Measurements from ENCODE around the gene ITGAD. TPM values are rescaled to one million over a fixed set of nuclear protein-coding genes. Genes with fewer than 3 reads are reported as not detected.
A peak's percentile ranks its signal among the peaks of the same experiment; 100 is the strongest.

Gene ITGAD
- total and polyA plus RNA-seq, 2 of the 8 experiments (the other 6 are each of a cell fraction or from before 2014, with no cell fraction given), result 0.06 TPM; not detected in 1

GRCh38 chr16:31451681-31452351, 58.7 kb downstream of the ITGAD start:
- Histone ChIP-seq H2AFZ (ENCODE audit: low read length) (no peak overlapping the region), H3K9ac (replicated peaks in 1 of 4; ENCODE audit: extremely low read depth in 1 of 4, low read depth in 3 of 4, low read length in 3 of 4) (no peak overlapping the region)

More at GRCh38 chr16:31451681-31452351, 58.7 kb downstream of the ITGAD start:
- ChIA-PET POLR2A (ENCODE audit: partially characterized antibody) (interaction anchor here (0.6 to 1.7 kb wide), 8 partner anchors 8 to 421 kb away, joined by 3 to 8 read pairs (median 3); partner anchors contain the start of genes FUS, PYCARD, TRIM72 and ZNF267), CTCF (ENCODE audit: partially characterized antibody) (interaction anchor here (0.5 to 2.8 kb wide), 27 partner anchors 9 to 445 kb away, joined by 3 to 32 read pairs (median 3); partner anchors contain the start of genes COX6A2, PYCARD, PYDC1 and RUSF1)
- Histone ChIP-seq H3K36me3 (ENCODE audit: control insufficient read depth in 2 of 4, insufficient read depth in 4 of 4, low read length in 3 of 4) (no peaks in the 10 kb centered on the region), H3K4me2 (ENCODE audit: insufficient read depth in 1 of 2, low read depth in 2 of 2, low read length in 2 of 2) (peak overlapping the region in 1 of 2 experiments; percentile 10; a peak in 1 of 4 replicates), H3K9me3 (ENCODE audit: insufficient read depth in 2 of 2, low read depth in 1 of 2, low read length in 1 of 2) (no peaks in the 10 kb centered on the region), H3K23ac (ENCODE audit: insufficient read length) (no peak overlapping the region), H3K23me2 (ENCODE audit: low read depth, low read length) (no peaks in the 10 kb centered on the region), H2BK12ac (ENCODE audit: low read depth, low read length) (no peak overlapping the region), H4K20me1 (replicated peaks in 1 of 2; ENCODE audit: control insufficient read depth in 1 of 2, insufficient read depth in 2 of 2, low read length in 2 of 2) (peaks cover 6 to 20% of the 10 kb centered on the region in 2 experiments), H3K79me2 (ENCODE audit: control insufficient read depth in 1 of 2, insufficient read depth in 2 of 2, low read length in 2 of 2) (peaks cover 0 to 12% of the 10 kb centered on the region in 2 experiments; a peak in 1 of 4 replicates), H3K4me3 (ENCODE audit: extremely low read depth in 1 of 4, insufficient read depth in 2 of 4, low read depth in 3 of 4, low read length in 4 of 4) (no peak overlapping the region), H4K8ac (ENCODE audit: extremely low read depth, insufficient read depth, low read length) (no peak overlapping the region), H3K79me1 (ENCODE audit: low read depth, low read length) (0 out of 2 replicates have a peak, but pooled peaks cover 1% of the 10 kb centered on the region), H4K91ac (replicated peaks; ENCODE audit: insufficient read length, low read length) (no peak overlapping the region), H3K18ac (ENCODE audit: extremely low read depth, low read length) (no peak overlapping the region), H4K5ac (ENCODE audit: insufficient read length, low read depth, low read length) (no peak overlapping the region), H2BK5ac (ENCODE audit: low read depth, low read length) (no peak overlapping the region), H3K27me3 (replicated peaks in 1 of 4; ENCODE audit: control insufficient read depth in 3 of 4, extremely low read depth in 1 of 4, insufficient read depth in 3 of 4, low read length in 3 of 4) (no peaks in the 10 kb centered on the region), H2BK20ac (ENCODE audit: low read length) (no peak overlapping the region), H3K56ac (replicated peaks; ENCODE audit: insufficient read length, low read depth, low read length) (no peak overlapping the region), H3K4ac (replicated peaks; ENCODE audit: insufficient read length, low read depth, low read length) (no peak overlapping the region), H3K14ac (ENCODE audit: insufficient read length) (no peak overlapping the region), H3K27ac (ENCODE audit: low read depth, low read length) (no peak overlapping the region), H2AK5ac (ENCODE audit: low read depth, low read length) (no peak overlapping the region), H2BK120ac (replicated peaks; ENCODE audit: low read depth, low read length) (no peak overlapping the region), H3K4me1 (replicated peaks in 1 of 4; ENCODE audit: control insufficient read depth in 3 of 4, insufficient read depth in 4 of 4, low read length in 3 of 4) (peaks cover 4 to 19% (median 12%) of the 10 kb centered on the region in 4 experiments), H2BK15ac (ENCODE audit: low read length) (0 out of 2 replicates have a peak overlapping the region, but pooled peaks have one; percentile 65)
- no peak for FAIRE-seq
- 45% methylated on average over 11 of the region's 11 CpGs; no CpG with 5 or more reads in 1 of the 2 experiments for WGBS, 2 experiments (ENCODE audit: extremely low coverage in 1 of 2, insufficient coverage in 1 of 2, insufficient read length in 1 of 2, insufficient replicate concordance in 2 of 2, low coverage in 1 of 2, low lambda C conversion rate in 2 of 2, missing lambda C conversion rate in 1 of 2)
- TF ChIP-seq RAD21 (IDR thresholded peaks at IDR 0.05 in 1 of 2, conservative IDR thresholded peaks at IDR 0.05 in 1 of 2; ENCODE audit: low read depth in 2 of 2, low read length in 2 of 2) (peak; percentile 53 to 64), KDM4A (IDR thresholded peaks at IDR 0.05; ENCODE audit: low read depth, low read length, severe bottlenecking) (no peak), CTCF (IDR thresholded peaks at IDR 0.05; ENCODE audit: control extremely low read depth in 1 of 3, insufficient read depth in 1 of 3, low read depth in 1 of 3, low read length in 3 of 3) (peak; percentile 60 to 74 (median 73)), HDAC6 (IDR thresholded peaks at IDR 0.05; ENCODE audit: low read depth, low read length) (no peak), MAX (IDR thresholded peaks at IDR 0.05) (0 out of 2 replicates have a peak, but pooled peaks have one; percentile 44)
- no peak for DNase-seq (ENCODE audit: low read depth in 1 of 2, low spot score in 2 of 2)

All from H1 (cell line).